Naive B cell (primary cell): Measurements from ENCODE around the gene PEDS1. TPM values are rescaled to one million over a fixed set of nuclear protein-coding genes. Genes with fewer than 3 reads are reported as not detected.
"Not testable (repeated sequence)": the region's sequence is repeated elsewhere in the genome, so short reads cannot be mapped to it uniquely, and the experiment has no call there.

Experiments
- ATAC-seq, 2 donors: fragments of 150-1000 bp; cut with Tn5 transposase; 2 replicates each; pipeline ENCODE4 v1.10.0; 2021; ENCODE audit warnings: low read depth in 2 of 2, mild to moderate bottlenecking in 2 of 2, moderate library complexity in 2 of 2
- DNase-seq: peaks from one replicate; pipeline ENCODE4 v3.0.0; 2022
- H3K27ac Mint-ChIP-seq, 6 donors: one replicate each; pipeline ENCODE4 v1.8.0; 2020 to 2022; ENCODE audit warnings: mild to moderate bottlenecking in 6 of 6, mixed read lengths in 6 of 6, moderate library complexity in 5 of 6, inconsistent platforms in 2 of 6
- H3K27me3 Mint-ChIP-seq, 3 donors: one replicate each; pipeline ENCODE4 v1.8.0; 2021 to 2022; ENCODE audit warnings: mixed read lengths in 3 of 3, mild to moderate bottlenecking in 1 of 3
- H3K36me3 Mint-ChIP-seq, 2 donors: one replicate each; pipeline ENCODE4 v1.8.0; 2020 to 2022; ENCODE audit warnings: mixed read lengths in 2 of 2, inconsistent platforms in 1 of 2, mild to moderate bottlenecking in 1 of 2
- H3K4me1 Mint-ChIP-seq, 3 donors: one replicate each; pipeline ENCODE4 v1.8.0; 2020 to 2022; ENCODE audit warnings: mixed read lengths in 3 of 3, inconsistent platforms in 1 of 3, mild to moderate bottlenecking in 1 of 3, moderate library complexity in 1 of 3
- H3K4me3 Mint-ChIP-seq, 8 donors: one replicate each; pipeline ENCODE4 v1.8.0; 2020 to 2022; ENCODE audit warnings: mild to moderate bottlenecking in 8 of 8, mixed read lengths in 8 of 8, moderate library complexity in 8 of 8, inconsistent platforms in 2 of 8
- H3K9me3 Mint-ChIP-seq, 7 donors: one replicate each; pipeline ENCODE4 v1.8.0; 2020 to 2022; ENCODE audit warnings: mixed read lengths in 7 of 7, mild to moderate bottlenecking in 5 of 7, inconsistent platforms in 2 of 7, moderate library complexity in 1 of 7
- polyA plus RNA-seq, 6 donors: library from polyadenylated mRNA; unstranded; fragments of 300-500 nt; fragmentation: Illumina TruSeq; gene quantifications; one replicate each; pipeline ENCODE4 v1.2.3, GENCODE V29; 2021; ENCODE audit warnings: low read depth in 6 of 6

Gene PEDS1
- 10 to 100 TPM; 14.1 to 22.6 (median 16.9) TPM for polyA plus RNA-seq

GRCh38 chr20:50153500-50154377 lies at the start of gene PEDS1:
PEDS1 (minus strand) TSS chr20:50153723; CDS start chr20:50153637, 86 bp downstream.
- peaks cover 34 to 52% (median 40%) of the 10 kb centered on the region in 3 donors for H3K4me1 Mint-ChIP-seq
- ATAC-seq = peak; percentile 98

GRCh38 chr20:50202677-50203076 lies 49.2 kb upstream of the PEDS1 start:
- Mint-ChIP-seq H3K9me3 (peaks cover 5 to 24% (median 14%) of the 10 kb centered on the region in 7 donors), H3K4me3 (no peak overlapping the region), H3K36me3 (peaks cover 6 to 25% of the 10 kb centered on the region in 2 donors), H3K27ac (peak overlapping the region in 1 of 6 donors; percentile 33), H3K4me1 (no peaks in the 10 kb centered on the region), H3K27me3 (peaks cover 8 to 32% (median 19%) of the 10 kb centered on the region in 3 donors)
- ATAC-seq (no peak), DNase-seq (no peak)

More at GRCh38 chr20:50153500-50154377, at the start of gene PEDS1:
- Mint-ChIP-seq H3K27ac (peak within 1 kb of the TSS; percentile 39 to 99 (median 94)), H3K36me3 (no peaks in the 10 kb centered on the region), H3K27me3 (no peaks in the 10 kb centered on the region), H3K4me3 (peak within 1 kb of the TSS; percentile 74 to 95 (median 90)), H3K9me3 (no peaks in the 10 kb centered on the region)
- peak; percentile 84 for DNase-seq

GRCh38 chr20:50201710-50202109 lies 48.2 kb upstream of the PEDS1 start:
- peaks cover 5 to 24% (median 14%) of the 10 kb centered on the region in 7 donors for H3K9me3 Mint-ChIP-seq
- H3K36me3 Mint-ChIP-seq = peaks cover 6 to 25% of the 10 kb centered on the region in 2 donors
- not testable (repeated sequence) for H3K27ac Mint-ChIP-seq, DNase-seq, H3K4me3 Mint-ChIP-seq, ATAC-seq, H3K4me1 Mint-ChIP-seq
- H3K27me3 Mint-ChIP-seq = peaks cover 0 to 24% (median 9%) of the 10 kb centered on the region in 3 donors

GRCh38 chr20:50200482-50201104 lies 47.1 kb upstream of the PEDS1 start:
- Mint-ChIP-seq H3K27ac (no peak overlapping the region), H3K36me3 (peaks cover 6 to 25% of the 10 kb centered on the region in 2 donors), H3K4me3 (peak overlapping the region in 1 of 8 donors; percentile 46), H3K9me3 (peaks cover 5 to 24% (median 14%) of the 10 kb centered on the region in 7 donors), H3K27me3 (peaks cover 0 to 20% (median 8%) of the 10 kb centered on the region in 3 donors), H3K4me1 (peaks cover 0 to 6% (median 5%) of the 10 kb centered on the region in 3 donors)
- no peak for ATAC-seq
- DNase-seq = no peak

- H3K36me3 Mint-ChIP-seq = peaks cover 6 to 25% of the 10 kb centered on the region in 2 donors
- ATAC-seq = no peak
Observed at GRCh38 chr20:50199703-50200102, 46.2 kb upstream of the PEDS1 start.

GRCh38 chr20:50198716-50199115 lies 45.2 kb upstream of the PEDS1 start:
- no peak overlapping the region for H3K27ac Mint-ChIP-seq

More at GRCh38 chr20:50199703-50200102, 46.2 kb upstream of the PEDS1 start:
- H3K9me3 Mint-ChIP-seq = peaks cover 5 to 24% (median 13%) of the 10 kb centered on the region in 7 donors
- H3K4me3 Mint-ChIP-seq = no peak overlapping the region
- peaks cover 5 to 13% (median 11%) of the 10 kb centered on the region in 3 donors for H3K4me1 Mint-ChIP-seq
- peak overlapping the region in 1 of 6 donors; percentile 24 for H3K27ac Mint-ChIP-seq
- DNase-seq = no peak
- H3K27me3 Mint-ChIP-seq = peaks cover 0 to 18% (median 8%) of the 10 kb centered on the region in 3 donors

GRCh38 chr20:50198180-50198666 lies 44.7 kb upstream of the PEDS1 start:
- Mint-ChIP-seq H3K36me3 (peaks cover 0 to 11% of the 10 kb centered on the region in 2 donors), H3K9me3 (peaks cover 0 to 9% (median 0%) of the 10 kb centered on the region in 7 donors), H3K4me3 (no peak overlapping the region), H3K4me1 (peaks cover 15 to 22% (median 15%) of the 10 kb centered on the region in 3 donors), H3K27me3 (peaks cover 0 to 6% (median 0%) of the 10 kb centered on the region in 3 donors), H3K27ac (no peak overlapping the region)
- DNase-seq = no peak
- ATAC-seq = no peak

More at GRCh38 chr20:50198716-50199115, 45.2 kb upstream of the PEDS1 start:
- ATAC-seq = no peak
- Mint-ChIP-seq H3K36me3 (peaks cover 0 to 15% of the 10 kb centered on the region in 2 donors), H3K9me3 (peaks cover 0 to 14% (median 5%) of the 10 kb centered on the region in 7 donors), H3K4me1 (peaks cover 10 to 17% (median 11%) of the 10 kb centered on the region in 3 donors), H3K4me3 (no peak overlapping the region), H3K27me3 (peaks cover 0 to 9% (median 2%) of the 10 kb centered on the region in 3 donors)
- no peak for DNase-seq

GRCh38 chr20:50197463-50198179 lies 44.1 kb upstream of the PEDS1 start:
- DNase-seq (no peak), ATAC-seq (no peak)
- Mint-ChIP-seq H3K4me3 (no peak overlapping the region), H3K27me3 (peaks cover 0 to 6% (median 0%) of the 10 kb centered on the region in 3 donors), H3K9me3 (peaks cover 0 to 9% (median 0%) of the 10 kb centered on the region in 7 donors), H3K4me1 (peaks cover 21 to 28% (median 21%) of the 10 kb centered on the region in 3 donors), H3K27ac (peak overlapping the region in 1 of 6 donors; percentile 64), H3K36me3 (peaks cover 0 to 11% of the 10 kb centered on the region in 2 donors)

- Mint-ChIP-seq H3K27ac (no peak overlapping the region), H3K36me3 (peaks cover 0 to 11% of the 10 kb centered on the region in 2 donors), H3K4me3 (no peak overlapping the region), H3K4me1 (peaks cover 21 to 31% (median 26%) of the 10 kb centered on the region in 3 donors), H3K9me3 (peaks cover 0 to 9% (median 0%) of the 10 kb centered on the region in 7 donors), H3K27me3 (peaks cover 0 to 6% (median 0%) of the 10 kb centered on the region in 3 donors)
- DNase-seq (no peak), ATAC-seq (no peak)
Observed at GRCh38 chr20:50196896-50197295, 43.4 kb upstream of the PEDS1 start.

- DNase-seq (no peak), ATAC-seq (no peak)
- Mint-ChIP-seq H3K9me3 (peaks cover 0 to 9% (median 0%) of the 10 kb centered on the region in 7 donors), H3K4me3 (no peak overlapping the region), H3K27me3 (peaks cover 0 to 6% (median 0%) of the 10 kb centered on the region in 3 donors), H3K4me1 (peaks cover 21 to 31% (median 26%) of the 10 kb centered on the region in 3 donors), H3K36me3 (peaks cover 0 to 11% of the 10 kb centered on the region in 2 donors), H3K27ac (no peak overlapping the region)
Observed at GRCh38 chr20:50196248-50196647, 42.7 kb upstream of the PEDS1 start.

- Mint-ChIP-seq H3K9me3 (peaks cover 0 to 9% (median 0%) of the 10 kb centered on the region in 7 donors), H3K27me3 (peaks cover 0 to 6% (median 0%) of the 10 kb centered on the region in 3 donors), H3K4me3 (peak overlapping the region in 1 of 8 donors; percentile 68), H3K36me3 (peaks cover 0 to 11% of the 10 kb centered on the region in 2 donors), H3K27ac (peak overlapping the region in 1 of 6 donors; percentile 43), H3K4me1 (peaks cover 21 to 31% (median 26%) of the 10 kb centered on the region in 3 donors)
- DNase-seq = no peak
- ATAC-seq = no peak
Observed at GRCh38 chr20:50195524-50196120, 42.1 kb upstream of the PEDS1 start.
